Activated CD8-positive, alpha-beta memory T cell treated with anti-CD3 and anti-CD28 coated beads for 36 hours (primary cell): ENCODE results near the gene APLF. TPM values are rescaled to one million over a fixed set of nuclear protein-coding genes. Genes with fewer than 3 reads are reported as not detected.
"Not testable (repeated sequence)": the region's sequence is repeated elsewhere in the genome, so short reads cannot be mapped to it uniquely, and the experiment has no call there.

Source experiments
- CTCF ChIA-PET: fragments of 350-600 bp; sonication (Branson Sonifier 250); formaldehyde crosslinking; loops from one replicate; lab custom pipeline; 2021; ENCODE audit warnings: antibody characterized with exemption; lab: Charles Lee
- POLR2A ChIA-PET: fragments of 350-600 bp; sonication (Branson Sonifier 250); formaldehyde crosslinking; loops from one replicate; lab custom pipeline; 2021; ENCODE audit warnings: antibody characterized with exemption; lab: Charles Lee
- total RNA-seq, 2 experiments: library from RNA; stranded (reverse); gene quantifications; one replicate each; pipeline ENCODE4 v1.2.3, GENCODE V29; 2021

The APLF gene
- total RNA-seq, 2 experiments from 2014 or later = 2.7 to 2.8 TPM

DNA sequence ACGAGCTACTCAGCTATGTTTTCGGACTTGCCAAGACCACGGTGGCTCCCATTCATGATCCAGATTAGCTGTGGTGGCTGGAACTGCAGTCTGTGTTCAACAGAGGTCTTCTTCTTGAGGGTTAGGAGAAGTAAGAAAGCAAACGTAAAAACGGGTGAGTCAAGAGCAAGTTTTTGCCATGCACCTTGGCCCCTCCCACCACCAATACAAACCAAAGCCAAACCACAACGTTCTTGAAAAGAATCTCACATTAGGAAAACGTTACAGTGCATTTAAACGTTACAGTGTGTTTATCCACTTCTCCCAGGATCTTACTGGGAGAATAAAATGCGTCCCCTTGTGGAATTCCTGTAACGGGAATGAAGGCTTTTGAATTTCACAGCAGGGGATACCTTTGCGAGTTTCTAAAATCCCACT is 1.0 kb upstream of the APLF start:
- POLR2A ChIA-PET = interaction anchor here (0.6 to 1.1 kb wide), 4 partner anchors 13 to 442 kb away, joined by 3 to 10 read pairs (median 3); no protein-coding TSS in a partner anchor
- CTCF ChIA-PET = interaction anchor here (0.8 to 3.2 kb wide), 5 partner anchors 84 to 442 kb away, joined by 3 to 13 read pairs (median 4); no protein-coding TSS in a partner anchor

DNA sequence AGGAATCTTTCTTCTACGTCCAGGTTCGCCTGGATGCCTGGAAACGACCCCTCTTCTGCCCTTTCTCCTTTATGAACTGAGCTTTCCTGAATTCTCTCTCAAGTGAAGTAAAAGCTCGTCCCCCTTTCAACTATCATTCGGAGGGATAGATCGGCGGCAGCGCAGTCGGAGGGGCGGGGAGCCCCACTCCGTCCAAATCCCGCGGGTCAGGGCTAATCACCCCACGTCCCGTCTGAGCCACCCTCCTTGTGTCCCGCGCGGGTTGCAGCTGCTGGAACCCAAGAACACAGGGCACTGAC is 658 bp upstream of the APLF start:
- POLR2A ChIA-PET = interaction anchor here (0.5 to 1.1 kb wide), 4 partner anchors 87 to 938 kb away, joined by 3 to 10 read pairs (median 6); no protein-coding TSS in a partner anchor
- CTCF ChIA-PET = interaction anchor here (1.2 to 3.2 kb wide), 4 partner anchors 128 to 442 kb away, joined by 3 to 13 read pairs (median 6); no protein-coding TSS in a partner anchor

DNA sequence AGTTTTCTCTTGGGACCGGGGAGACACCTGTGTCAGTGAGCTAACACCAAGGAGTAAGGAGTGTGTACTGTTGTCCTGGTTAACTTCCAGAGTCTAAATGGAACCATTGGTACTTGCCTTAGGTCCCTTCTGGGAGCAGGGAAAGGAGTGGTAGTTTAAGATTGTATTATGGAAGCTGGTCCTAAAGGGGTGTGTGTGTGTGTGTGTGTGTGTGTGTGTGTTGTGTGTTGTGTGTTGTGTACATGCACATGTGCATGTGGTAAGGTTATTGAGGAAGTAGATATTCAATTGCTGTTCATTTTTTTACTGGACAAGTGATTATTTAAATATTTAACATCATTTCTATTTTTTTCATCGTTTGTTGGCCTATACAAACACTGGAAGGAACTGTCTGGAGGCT is 1.4 kb downstream of the APLF start:
- ChIA-PET CTCF (interaction anchor here (3.2 kb wide), 1 partner anchor 126 kb away, joined by 13 read pairs; no protein-coding TSS in a partner anchor), POLR2A (no interaction called here)

DNA sequence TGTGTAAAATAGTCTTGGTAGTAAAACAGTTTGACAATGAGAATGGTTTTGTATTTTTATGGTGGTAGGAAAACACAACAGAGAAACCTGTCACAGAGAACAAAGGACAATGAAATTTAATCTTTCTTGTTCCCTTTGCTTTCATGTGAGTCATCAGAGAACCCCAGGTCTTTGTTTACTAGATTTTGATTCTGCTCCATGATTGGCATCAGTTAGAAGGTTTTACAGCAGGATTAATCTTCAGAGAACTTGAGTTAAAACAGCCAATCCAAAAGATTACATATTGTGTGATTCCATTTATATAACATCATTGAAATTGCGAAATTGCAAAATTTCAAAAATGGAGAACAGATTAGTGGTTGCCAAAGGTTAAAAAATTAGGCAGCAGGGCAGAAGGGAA is 2.5 kb downstream of the APLF start:
- POLR2A ChIA-PET = no interaction called here
- CTCF ChIA-PET = no interaction called here

DNA sequence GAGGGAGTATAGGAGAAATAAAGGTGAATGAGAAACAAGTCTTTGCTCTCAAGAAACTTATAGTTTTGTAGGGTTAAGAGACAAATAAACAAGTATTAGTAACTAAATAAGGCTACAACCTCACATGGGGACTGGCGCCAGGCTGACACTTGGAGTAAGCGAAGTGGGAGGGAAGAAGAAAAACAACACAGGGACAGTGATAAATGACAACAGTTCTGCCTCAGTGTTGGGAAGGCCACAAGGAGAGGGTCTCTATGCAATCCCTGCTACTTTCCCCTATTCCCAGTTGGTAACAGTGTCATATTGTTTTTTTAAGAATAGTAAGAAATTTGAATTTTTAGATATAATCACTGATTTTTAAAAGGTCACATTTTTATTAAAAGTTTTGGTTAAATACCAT is 4.0 kb downstream of the APLF start:
- ChIA-PET CTCF (no interaction called here), POLR2A (no interaction called here)

DNA sequence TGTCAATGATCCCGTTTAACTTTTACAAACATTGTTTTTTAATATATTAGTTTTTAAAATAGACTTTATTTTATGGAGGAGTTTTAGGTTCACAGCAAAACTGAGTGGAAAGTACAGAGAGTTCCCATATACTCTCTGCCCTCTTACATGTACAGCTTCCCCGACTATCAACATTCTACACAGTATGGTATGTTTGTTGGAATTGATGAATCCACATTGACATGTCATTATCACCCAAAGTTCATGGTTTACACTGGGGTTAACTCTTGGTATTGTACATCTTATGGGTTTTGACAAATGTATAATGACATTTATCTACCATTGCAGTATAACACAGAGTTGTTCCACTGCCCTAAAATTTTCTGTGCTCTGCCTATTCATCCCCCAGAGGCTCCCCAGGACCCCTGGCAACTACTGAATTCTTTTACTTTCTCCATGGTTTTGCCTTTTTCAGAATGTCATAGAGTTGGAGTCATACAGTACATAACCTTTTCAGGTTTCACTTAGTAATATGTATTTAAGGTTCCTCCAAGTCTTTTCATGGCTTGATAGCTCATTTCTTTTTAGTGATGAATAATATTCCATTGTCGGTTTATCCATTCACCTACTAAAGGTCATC is 5.5 kb downstream of the APLF start:
- CTCF ChIA-PET = no interaction called here

DNA sequence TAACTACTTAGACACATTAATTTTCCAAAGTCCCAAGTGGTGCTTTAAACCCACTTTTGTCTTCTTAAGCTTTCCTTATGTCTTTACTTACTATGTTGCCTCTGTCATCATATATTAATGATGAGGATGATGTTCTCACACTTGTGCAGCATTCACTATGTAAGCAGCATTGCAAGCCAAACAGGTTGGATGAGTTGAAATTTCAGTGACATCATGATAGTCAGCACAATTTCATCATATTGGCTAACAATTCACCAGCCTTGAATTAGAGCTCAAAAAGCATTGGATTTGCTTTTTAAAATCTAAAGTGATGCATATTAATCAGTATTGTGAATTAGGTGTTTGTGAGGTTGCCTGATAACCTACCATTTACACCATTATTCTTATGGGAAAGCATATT is 7.7 kb downstream of the APLF start:
- ChIA-PET POLR2A (interaction anchor here (0.6 kb wide), 1 partner anchor 301 kb away, joined by 3 read pairs; no protein-coding TSS in a partner anchor), CTCF (interaction anchor here (0.8 kb wide), 1 partner anchor 21 kb away, joined by 3 read pairs; no protein-coding TSS in a partner anchor)

More for the DNA sequence above, 5.5 kb downstream of the APLF start:
- POLR2A ChIA-PET = no interaction called here

DNA sequence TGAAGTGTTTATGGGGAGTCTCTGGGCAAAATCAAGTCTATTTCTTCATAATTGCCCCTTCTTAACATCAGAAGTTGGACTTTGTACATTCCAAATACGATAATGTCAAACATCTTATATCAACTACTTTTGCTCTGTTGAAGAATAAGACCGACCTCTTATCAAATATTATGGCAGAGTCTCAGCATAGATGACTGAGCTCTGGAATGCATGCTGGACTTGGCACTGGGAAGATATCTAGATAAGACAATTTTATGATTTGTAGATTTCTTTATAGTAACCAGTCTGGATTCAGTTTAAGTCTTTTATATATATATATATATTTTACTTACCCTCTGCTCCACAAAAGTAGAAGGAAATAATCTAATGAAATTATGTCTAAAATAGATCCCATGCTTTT is 8.2 kb downstream of the APLF start:
- ChIA-PET POLR2A (no interaction called here), CTCF (interaction anchor here (0.8 kb wide), 1 partner anchor 22 kb away, joined by 3 read pairs; no protein-coding TSS in a partner anchor)

DNA sequence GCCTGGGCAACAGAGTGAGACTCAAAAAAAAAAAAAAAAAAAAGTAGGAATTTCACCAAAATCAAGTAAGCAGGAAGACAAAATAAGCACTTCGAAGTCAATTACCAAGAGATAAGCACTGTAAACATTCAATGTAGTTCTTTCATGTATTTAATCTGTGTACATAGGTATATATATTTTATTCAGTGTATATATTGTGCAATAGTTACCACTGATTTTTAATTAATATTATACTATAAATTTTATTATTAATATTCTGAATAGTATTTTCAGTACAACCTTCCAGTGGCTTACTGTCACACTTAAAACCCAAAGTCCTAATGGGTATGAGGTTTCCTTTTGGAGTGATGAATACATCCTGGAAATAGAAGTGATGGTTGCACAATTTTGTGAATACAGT is 9.1 kb downstream of the APLF start:
- POLR2A ChIA-PET = no interaction called here
- CTCF ChIA-PET = no interaction called here

DNA sequence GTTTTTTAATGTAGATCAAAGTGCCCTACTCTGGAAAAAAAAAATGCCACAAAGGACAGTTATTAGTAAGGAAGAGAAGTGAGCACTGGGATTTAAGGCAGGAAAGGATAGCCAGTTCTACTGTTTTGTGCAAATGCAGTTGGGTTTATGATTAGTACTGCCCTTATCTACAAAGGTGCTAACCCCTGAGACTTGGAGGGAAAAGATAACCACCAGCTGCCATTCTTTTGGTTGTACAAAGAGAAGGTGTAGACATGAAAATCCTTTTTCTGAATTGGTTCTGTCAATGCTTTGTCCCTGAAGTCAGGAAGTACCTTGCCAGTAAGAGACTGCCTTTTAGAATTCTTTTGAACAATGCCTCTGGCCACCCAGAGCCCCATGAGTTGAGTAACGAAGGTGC is 11.3 kb downstream of the APLF start:
- POLR2A ChIA-PET = no interaction called here
- CTCF ChIA-PET = no interaction called here

DNA sequence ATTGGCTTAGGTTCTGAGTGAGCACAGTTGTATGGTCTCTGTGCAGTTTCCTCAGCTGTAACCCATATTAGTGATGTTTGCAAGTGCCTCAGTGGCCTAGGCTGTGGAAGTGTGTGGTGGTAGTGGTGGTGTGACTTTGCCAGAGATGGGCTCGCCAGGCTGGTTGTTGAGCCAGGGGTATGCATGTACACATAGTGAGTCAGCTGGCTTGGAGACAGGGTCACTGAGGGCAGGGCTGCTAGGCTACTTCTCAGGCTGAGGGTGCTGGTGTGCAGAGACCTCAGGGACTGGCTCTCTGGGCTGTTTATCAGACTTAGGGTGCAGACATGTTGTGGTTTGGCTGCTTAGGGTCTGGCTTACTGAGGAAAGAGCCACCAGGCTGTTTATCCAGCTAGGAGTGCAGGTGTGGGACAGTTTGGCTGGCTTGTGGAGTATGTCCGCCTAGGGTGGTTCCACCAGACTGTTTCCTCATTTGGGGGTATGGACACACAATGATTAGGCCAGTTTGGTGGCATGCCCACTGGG is 15.0 kb downstream of the APLF start:
- CTCF ChIA-PET = interaction anchor here (0.8 to 1.1 kb wide), 2 partner anchors 19 to 113 kb away, joined by 3 read pairs; no protein-coding TSS in a partner anchor
- POLR2A ChIA-PET = no interaction called here

DNA sequence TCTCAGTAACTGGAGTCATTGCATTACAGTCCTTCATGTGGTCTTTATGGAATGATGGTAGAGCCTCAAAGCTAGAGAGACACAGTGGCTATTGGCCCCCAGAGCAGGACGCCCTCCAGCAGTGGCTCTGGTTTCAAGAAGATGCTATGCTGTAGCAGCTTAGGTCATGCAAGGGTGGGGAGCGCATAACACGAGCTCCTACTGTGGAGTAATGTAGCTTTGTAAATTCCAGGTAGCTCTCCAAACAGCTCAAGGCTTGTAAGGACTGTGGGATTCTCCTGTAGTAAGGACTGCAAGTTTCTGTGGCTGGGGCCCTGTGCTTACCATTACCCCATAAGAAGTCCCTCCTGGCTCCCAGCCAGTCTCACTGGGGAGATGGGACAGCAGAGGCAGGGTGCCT is 15.6 kb downstream of the APLF start:
- POLR2A ChIA-PET = no interaction called here
- CTCF ChIA-PET = interaction anchor here (1.1 kb wide), 1 partner anchor 20 kb away, joined by 3 read pairs; no protein-coding TSS in a partner anchor

DNA sequence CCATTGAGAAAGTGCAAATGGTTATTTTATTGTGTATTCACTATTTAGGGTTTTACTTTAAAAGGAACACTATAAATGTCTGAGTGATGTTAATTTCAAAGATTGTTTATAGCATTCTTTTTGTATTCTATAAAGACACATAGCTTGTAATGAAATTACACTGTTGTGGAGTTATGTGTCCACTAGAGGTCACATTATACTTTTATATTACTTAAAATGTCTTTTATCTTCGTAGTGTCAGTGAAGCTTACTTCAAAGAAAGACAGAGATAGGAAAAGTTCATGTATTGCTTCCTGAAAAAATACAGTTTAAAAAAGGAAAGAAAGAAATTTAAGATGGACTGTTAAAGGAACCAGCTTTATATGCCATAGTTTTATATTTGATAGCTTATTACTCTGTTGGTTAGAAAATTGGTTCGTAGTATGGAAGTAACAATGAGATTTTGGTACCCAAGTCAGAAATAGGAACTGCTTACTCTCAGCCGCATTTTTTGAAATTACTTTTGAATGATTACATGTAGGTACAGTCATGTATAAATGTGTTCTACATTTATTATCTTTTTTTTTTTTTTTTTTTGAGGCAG is 20.5 kb downstream of the APLF start:
- CTCF ChIA-PET = interaction anchor here (0.6 to 1.9 kb wide), 8 partner anchors 34 to 439 kb away, joined by 3 to 6 read pairs (median 4); no protein-coding TSS in a partner anchor
- POLR2A ChIA-PET = no interaction called here

DNA sequence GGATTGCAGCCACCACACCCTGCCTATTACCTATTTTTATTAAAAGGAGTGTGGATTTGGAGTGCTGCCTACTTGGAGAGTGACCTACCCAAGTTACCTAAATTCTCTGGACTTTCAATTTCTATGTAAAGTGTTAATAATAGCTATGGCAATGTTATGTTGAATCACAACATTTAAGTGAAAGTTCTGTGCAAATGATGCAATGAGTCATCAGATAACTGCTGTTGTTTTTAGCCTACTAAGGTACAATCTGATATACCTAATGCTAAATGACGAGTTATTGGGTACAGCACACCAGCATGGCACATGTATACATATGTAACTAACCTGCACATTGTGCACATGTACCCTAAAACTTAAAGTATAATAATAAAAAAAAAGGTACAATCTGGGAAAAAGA is 21.2 kb downstream of the APLF start:
- CTCF ChIA-PET = interaction anchor here (0.7 to 1.9 kb wide), 2 partner anchors 97 to 221 kb away, joined by 3 to 6 read pairs; no protein-coding TSS in a partner anchor
- POLR2A ChIA-PET = not testable (repeated sequence)

DNA sequence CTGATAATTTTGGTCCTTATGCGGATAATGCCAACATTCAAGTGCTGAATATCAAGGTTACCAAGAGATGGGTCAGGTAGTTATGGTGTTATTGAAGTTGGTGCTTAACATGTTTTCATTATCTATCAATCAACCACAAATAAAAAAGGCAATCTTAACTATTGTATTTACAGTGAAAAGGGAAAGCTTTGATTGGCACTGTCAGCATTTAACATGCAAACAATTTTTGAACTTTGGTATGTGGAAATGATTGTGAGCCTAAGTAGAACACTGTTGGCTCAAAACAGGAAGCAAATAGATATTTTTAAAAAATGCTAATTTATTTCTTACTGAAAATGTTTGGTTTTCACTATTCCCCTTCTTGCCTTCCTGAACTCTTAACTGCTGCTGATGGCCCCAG is 21.9 kb downstream of the APLF start:
- CTCF ChIA-PET = no interaction called here
- POLR2A ChIA-PET = no interaction called here

DNA sequence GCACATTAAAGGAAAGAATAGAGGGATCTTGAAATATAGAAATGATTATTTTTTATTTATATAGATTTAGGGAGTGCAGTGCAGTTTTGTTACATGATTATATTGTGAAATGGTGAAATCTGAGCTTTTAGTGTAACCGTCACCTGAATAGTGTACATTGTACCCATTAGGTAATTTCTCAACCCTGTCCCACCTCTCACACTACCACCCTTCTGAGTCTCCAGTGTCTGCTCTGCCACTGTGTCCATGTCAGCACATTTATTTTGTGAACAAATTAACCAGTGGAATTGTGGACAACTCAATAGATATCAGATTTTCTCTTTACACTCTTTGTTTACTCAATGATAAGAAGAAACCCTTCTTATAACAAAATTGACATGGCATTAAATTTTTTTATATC is 24.2 kb downstream of the APLF start:
- POLR2A ChIA-PET = no interaction called here
- CTCF ChIA-PET = no interaction called here

DNA sequence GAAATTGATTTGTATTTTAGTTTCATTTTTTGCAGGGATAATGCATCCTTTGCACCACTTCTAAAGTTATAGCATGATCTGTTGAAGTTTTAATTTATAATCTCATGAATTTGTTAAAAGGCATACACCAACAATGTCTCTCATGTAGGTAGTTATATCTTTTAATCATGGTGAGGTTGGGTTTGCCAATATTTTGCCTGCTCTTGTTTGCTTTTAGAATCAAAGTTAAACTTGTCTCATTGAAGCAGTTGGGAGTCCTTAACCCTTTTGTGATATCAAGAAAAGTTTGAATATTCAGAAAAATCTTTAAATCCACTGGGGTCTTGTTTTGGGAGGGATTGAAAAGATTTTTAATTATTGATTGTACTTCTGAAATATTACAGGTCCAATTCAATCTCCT is 31.7 kb downstream of the APLF start:
- ChIA-PET POLR2A (no interaction called here), CTCF (no interaction called here)

DNA sequence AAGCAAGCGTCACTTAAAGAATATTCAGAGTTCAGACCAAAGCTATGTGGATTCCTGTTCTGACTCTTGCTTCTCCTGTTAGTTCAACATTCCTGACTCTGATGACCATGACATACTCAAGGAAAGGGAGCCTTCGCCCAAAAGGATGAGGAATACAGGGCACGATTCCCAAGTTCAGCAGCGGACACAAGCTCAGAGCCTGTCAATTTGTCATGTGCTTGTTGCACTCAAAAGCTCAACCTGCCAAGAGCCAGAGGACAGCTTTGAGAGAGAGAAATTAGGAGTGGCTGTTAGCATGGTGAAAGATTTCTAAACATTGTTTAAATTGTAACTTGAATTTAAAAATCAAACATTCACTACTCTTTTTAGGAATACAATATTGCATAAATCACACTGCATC is 33.3 kb downstream of the APLF start:
- CTCF ChIA-PET = no interaction called here

DNA sequence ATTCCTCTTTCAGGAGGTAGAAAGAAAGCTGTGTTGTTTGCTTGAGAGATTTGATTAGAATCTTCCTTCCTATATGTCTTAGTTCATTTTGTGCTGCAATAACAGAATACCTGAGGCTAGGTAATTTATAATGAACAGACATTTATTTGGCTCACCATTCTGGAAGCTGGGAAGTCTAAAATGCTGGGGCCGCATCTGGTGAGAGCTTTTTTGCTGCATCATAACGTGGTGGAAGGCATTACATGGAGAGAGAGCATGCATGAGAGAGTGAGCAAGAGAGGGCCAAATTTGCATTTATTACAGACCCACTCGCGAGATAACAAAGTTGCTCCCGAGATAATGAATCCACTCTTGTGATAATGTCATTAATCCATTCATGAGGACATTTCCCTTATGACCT is 34.4 kb downstream of the APLF start:
- POLR2A ChIA-PET = no interaction called here
- CTCF ChIA-PET = no interaction called here

More for the DNA sequence above, 33.3 kb downstream of the APLF start:
- POLR2A ChIA-PET = no interaction called here

DNA sequence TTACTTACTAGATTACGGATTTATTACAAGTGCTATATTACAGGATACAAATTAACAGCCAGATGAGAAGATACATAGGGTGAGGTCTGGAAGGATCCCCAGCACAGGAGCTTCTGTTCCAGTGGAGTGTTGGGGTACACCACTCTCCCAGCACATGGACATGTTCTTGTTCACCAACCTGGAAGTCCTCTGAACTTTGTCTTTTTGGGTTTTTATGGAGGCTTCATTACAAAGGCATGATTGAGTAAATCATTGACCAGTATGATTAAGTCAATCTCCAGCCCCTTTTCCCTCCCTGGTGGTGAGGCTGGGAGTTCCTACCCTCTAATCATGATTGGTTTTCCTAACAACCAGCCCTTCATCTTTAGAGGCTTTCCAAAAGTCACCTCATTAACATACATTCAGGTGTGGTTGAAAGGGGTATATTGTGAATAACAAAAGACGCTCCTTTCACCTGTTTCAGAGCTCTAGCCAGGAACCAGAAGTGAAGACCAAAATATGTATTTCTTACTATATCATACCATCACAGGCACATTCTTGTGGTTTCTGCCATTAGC is 38.3 kb downstream of the APLF start:
- ChIA-PET POLR2A (no interaction called here), CTCF (interaction anchor here (0.7 to 1.4 kb wide), 2 partner anchors 90 to 420 kb away, joined by 3 read pairs; no protein-coding TSS in a partner anchor)
